HepG2 (cell line): Measurements from ENCODE around the gene POLR1D. TPM values are rescaled to one million over a fixed set of nuclear protein-coding genes. Genes with fewer than 3 reads are reported as not detected.
A peak's percentile ranks its signal among the peaks of the same experiment; 100 is the strongest.

Experiments
- ARHGAP35 ChIP-seq: sonication (generic); formaldehyde crosslinking; IDR thresholded peaks from 2 replicates; pipeline ENCODE4 v1.9.0; 2022; ENCODE audit warnings: mild to moderate bottlenecking, inconsistent platforms, moderate library complexity, missing genetic modification reagents, borderline replicate concordance
- ELF1 ChIP-seq: sonication (generic); formaldehyde crosslinking; IDR thresholded peaks from 2 replicates; pipeline ENCODE4 v1.4.0; 2020; ENCODE audit warnings: missing genetic modification reagents
- FOXA3 ChIP-seq: IDR thresholded peaks from 2 replicates; pipeline ENCODE4 v1.6.1; 2016; ENCODE audit warnings: missing genetic modification reagents, missing compliant biosample characterization
- GLMP ChIP-seq: sonication (generic); formaldehyde crosslinking; IDR thresholded peaks from 2 replicates; pipeline ENCODE4 v1.9.0; 2021; ENCODE audit warnings: missing genetic modification reagents, mild to moderate bottlenecking, borderline replicate concordance
- HCFC1 ChIP-seq: fragments of 150-350 bp; IDR thresholded peaks from 2 replicates; pipeline ENCODE4 v1.6.1; 2014; ENCODE audit warnings: low read depth, low read length
- IRF9 ChIP-seq: sonication (generic); formaldehyde crosslinking; IDR thresholded peaks from 2 replicates; pipeline ENCODE4 v1.8.0; 2022; ENCODE audit warnings: missing genetic modification reagents, mild to moderate bottlenecking, borderline replicate concordance
- JDP2 ChIP-seq: sonication (generic); formaldehyde crosslinking; IDR thresholded peaks from 2 replicates; pipeline ENCODE4 v1.8.1; 2022; ENCODE audit warnings: missing genetic modification reagents, borderline replicate concordance
- MIXL1 ChIP-seq: IDR thresholded peaks from 2 replicates; pipeline ENCODE4 v1.6.1; 2016
- MLXIP ChIP-seq: sonication (generic); formaldehyde crosslinking; IDR thresholded peaks from 2 replicates; pipeline ENCODE4 v1.9.0; 2021; ENCODE audit warnings: missing genetic modification reagents, borderline replicate concordance
- NFYB ChIP-seq: sonication (generic); formaldehyde crosslinking; IDR thresholded peaks from 2 replicates; pipeline ENCODE4 v1.4.0; 2020; ENCODE audit warnings: missing genetic modification reagents
- PAWR ChIP-seq: sonication (generic); formaldehyde crosslinking; IDR thresholded peaks from 2 replicates; pipeline ENCODE4 v1.4.0; 2020; ENCODE audit warnings: missing genetic modification reagents, mild to moderate bottlenecking, borderline replicate concordance
- TAF15 ChIP-seq: fragments of 200-400 bp; formaldehyde crosslinking; IDR thresholded peaks from one replicate; pipeline ENCODE4 v1.6.1; 2018; ENCODE audit warnings: mild to moderate bottlenecking, low read depth, low read length; ENCODE audit not compliant: poor library complexity, severe bottlenecking
- ZFP82 ChIP-seq: sonication (generic); formaldehyde crosslinking; IDR thresholded peaks from 2 replicates; pipeline ENCODE4 v1.5.1; 2020; ENCODE audit warnings: mild to moderate bottlenecking, missing genetic modification reagents, borderline replicate concordance
- ZNF234 ChIP-seq: sonication (generic); formaldehyde crosslinking; conservative IDR thresholded peaks from 2 replicates; pipeline ENCODE4 v1.5.1; 2020; ENCODE audit warnings: mild to moderate bottlenecking, missing genetic modification reagents
- ZNF329 ChIP-seq: sonication (generic); formaldehyde crosslinking; IDR thresholded peaks from 2 replicates; pipeline ENCODE4 v1.9.0; 2021; ENCODE audit warnings: low read depth, mild to moderate bottlenecking, missing genetic modification reagents
- ZNF335 ChIP-seq: sonication (generic); formaldehyde crosslinking; IDR thresholded peaks from 2 replicates; pipeline ENCODE4 v1.4.0; 2020; ENCODE audit warnings: missing genetic modification reagents
- ZNF570 ChIP-seq: sonication (generic); formaldehyde crosslinking; IDR thresholded peaks from 2 replicates; pipeline ENCODE4 v1.4.0; 2020; ENCODE audit warnings: mild to moderate bottlenecking, missing genetic modification reagents, borderline replicate concordance
- ZNF644 ChIP-seq: IDR thresholded peaks from 2 replicates; pipeline ENCODE4 v1.6.1; 2016; ENCODE audit warnings: low read depth
- ZNF775 ChIP-seq: sonication (generic); formaldehyde crosslinking; IDR thresholded peaks from 2 replicates; pipeline ENCODE4 v1.4.0; 2020; ENCODE audit warnings: missing genetic modification reagents, mild to moderate bottlenecking, moderate library complexity, borderline replicate concordance
- ZNF776 ChIP-seq: sonication (generic); formaldehyde crosslinking; IDR thresholded peaks from 2 replicates; pipeline ENCODE4 v1.4.0; 2020; ENCODE audit warnings: mild to moderate bottlenecking, missing genetic modification reagents
- ZNF782 ChIP-seq: sonication (generic); formaldehyde crosslinking; IDR thresholded peaks from 2 replicates; pipeline ENCODE4 v1.4.0; 2020; ENCODE audit warnings: missing genetic modification reagents, mild to moderate bottlenecking, borderline replicate concordance
- polyA plus RNA-seq, 8 experiments: library from polyadenylated mRNA; depleted of rRNA in 3 of 8; stranded (reverse) in 7 of 8; unstranded in 1 of 8; fragments of >200 nt; fragmentation: Illumina TruSeq in 4 of 8; extraction: Trizol in 4 of 8; gene quantifications; 2 replicates each; pipeline versions ENCODE4 v1.2.1 to v1.2.3, GENCODE V29; 2011 to 2016; ENCODE audit warnings: low read depth in 4 of 8, missing spikeins in 1 of 8, mixed read lengths in 1 of 8; ENCODE audit not compliant: insufficient read depth in 1 of 8
- total RNA-seq, 5 experiments: library from RNA; depleted of rRNA; stranded (reverse); fragments of >200 nt; fragmentation: Illumina TruSeq; extraction: Trizol; gene quantifications; 2 replicates each; pipeline ENCODE4 v1.2.3, GENCODE V29; 2016; ENCODE audit warnings: low read depth in 1 of 5
- TF ChIP-seq, protein P1 (sequence below): sonication (generic); formaldehyde crosslinking; IDR thresholded peaks from 2 replicates; pipeline ENCODE4 v1.4.0; 2020; ENCODE audit warnings: missing genetic modification reagents, borderline replicate concordance

The POLR1D gene
- total and polyA plus RNA-seq, 2 of the 13 experiments (the other 11 are each of a cell fraction or from before 2014, with no cell fraction given), result 183 to 490 TPM

GRCh38 chr13:27621366-27622101 lies at the start of gene POLR1D (continued):
- TF ChIP-seq ZNF782 (CRISPR knock-in tag) (0 out of 2 replicates have a peak, but pooled peaks have one; percentile 37), ZNF776 (peak; percentile 74; the same call in 1 of the 2 replicates), ZNF234 (no peak), HCFC1 (no peak), ZNF335 (CRISPR knock-in tag) (no peak), FOXA3 (CRISPR knock-in tag) (0 out of 2 replicates have a peak, but pooled peaks have one; percentile 30), GLMP (CRISPR knock-in tag) (peak; percentile 80; the same call in 1 of the 2 replicates), ZNF644 (CRISPR knock-in tag) (no peak), IRF9 (CRISPR knock-in tag) (peak; percentile 88), MIXL1 (CRISPR knock-in tag) (0 out of 2 replicates have a peak, but pooled peaks have one; percentile 34), ZNF329 (CRISPR knock-in tag) (peak; percentile 93), ARHGAP35 (peak; percentile 86), ZNF570 (CRISPR knock-in tag) (no peak), ZNF775 (peak; percentile 93; the same call in 1 of the 2 replicates), TAF15 (no peak), NFYB (CRISPR knock-in tag) (no peak), PAWR (CRISPR knock-in tag) (no peak), JDP2 (no peak; the same call in 1 of the 2 replicates), MLXIP (no peak), ELF1 (CRISPR knock-in tag) (peak; percentile 60), ZFP82 (CRISPR knock-in tag) (no peak)
- TF ChIP-seq, protein P1, sequence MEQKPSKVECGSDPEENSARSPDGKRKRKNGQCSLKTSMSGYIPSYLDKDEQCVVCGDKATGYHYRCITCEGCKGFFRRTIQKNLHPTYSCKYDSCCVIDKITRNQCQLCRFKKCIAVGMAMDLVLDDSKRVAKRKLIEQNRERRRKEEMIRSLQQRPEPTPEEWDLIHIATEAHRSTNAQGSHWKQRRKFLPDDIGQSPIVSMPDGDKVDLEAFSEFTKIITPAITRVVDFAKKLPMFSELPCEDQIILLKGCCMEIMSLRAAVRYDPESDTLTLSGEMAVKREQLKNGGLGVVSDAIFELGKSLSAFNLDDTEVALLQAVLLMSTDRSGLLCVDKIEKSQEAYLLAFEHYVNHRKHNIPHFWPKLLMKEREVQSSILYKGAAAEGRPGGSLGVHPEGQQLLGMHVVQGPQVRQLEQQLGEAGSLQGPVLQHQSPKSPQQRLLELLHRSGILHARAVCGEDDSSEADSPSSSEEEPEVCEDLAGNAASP (CRISPR knock-in tag), result peak; percentile 46
